HEK293T (cell line): ENCODE data around the gene FGFR2.

Experiments used
- BHLHE40 ChIP-seq: fragments of 450-650 bp; IDR thresholded peaks from 2 replicates; pipeline ENCODE4 v1.6.1; 2016; ENCODE audit warnings: mild to moderate bottlenecking, moderate library complexity, borderline replicate concordance
- CTBP1 ChIP-seq: fragments of 450-650 bp; IDR thresholded peaks from 2 replicates; pipeline ENCODE4 v1.6.1; 2016; ENCODE audit warnings: borderline replicate concordance
- ELF4 ChIP-seq: fragments of 450-650 bp; IDR thresholded peaks from 2 replicates; pipeline ENCODE4 v1.6.1; 2017; ENCODE audit warnings: antibody characterized with exemption
- FOXK2 ChIP-seq: fragments of 450-650 bp; IDR thresholded peaks from 2 replicates; pipeline ENCODE4 v1.6.1; 2016; ENCODE audit warnings: mild to moderate bottlenecking
- L3MBTL2 ChIP-seq: fragments of 450-650 bp; conservative IDR thresholded peaks from 2 replicates; pipeline ENCODE4 v1.6.1; 2016; ENCODE audit warnings: mild to moderate bottlenecking
- LEF1 ChIP-seq: fragments of 450-650 bp; IDR thresholded peaks from 2 replicates; pipeline ENCODE4 v1.6.1; 2017; ENCODE audit warnings: mild to moderate bottlenecking, borderline replicate concordance
- SP1 ChIP-seq: fragments of 450-650 bp; IDR thresholded peaks from 2 replicates; pipeline ENCODE4 v1.6.1; 2017
- SUZ12 ChIP-seq: fragments of 450-650 bp; IDR thresholded peaks from 2 replicates; pipeline ENCODE4 v1.6.1; 2016; ENCODE audit warnings: mild to moderate bottlenecking
- TARDBP ChIP-seq: fragments of 450-650 bp; IDR thresholded peaks from 2 replicates; pipeline ENCODE4 v1.6.1; 2016
- TF ChIP-seq, protein P1 (sequence below): fragments of 450-650 bp; IDR thresholded peaks from 2 replicates; pipeline ENCODE4 v1.6.1; 2016

DNA sequence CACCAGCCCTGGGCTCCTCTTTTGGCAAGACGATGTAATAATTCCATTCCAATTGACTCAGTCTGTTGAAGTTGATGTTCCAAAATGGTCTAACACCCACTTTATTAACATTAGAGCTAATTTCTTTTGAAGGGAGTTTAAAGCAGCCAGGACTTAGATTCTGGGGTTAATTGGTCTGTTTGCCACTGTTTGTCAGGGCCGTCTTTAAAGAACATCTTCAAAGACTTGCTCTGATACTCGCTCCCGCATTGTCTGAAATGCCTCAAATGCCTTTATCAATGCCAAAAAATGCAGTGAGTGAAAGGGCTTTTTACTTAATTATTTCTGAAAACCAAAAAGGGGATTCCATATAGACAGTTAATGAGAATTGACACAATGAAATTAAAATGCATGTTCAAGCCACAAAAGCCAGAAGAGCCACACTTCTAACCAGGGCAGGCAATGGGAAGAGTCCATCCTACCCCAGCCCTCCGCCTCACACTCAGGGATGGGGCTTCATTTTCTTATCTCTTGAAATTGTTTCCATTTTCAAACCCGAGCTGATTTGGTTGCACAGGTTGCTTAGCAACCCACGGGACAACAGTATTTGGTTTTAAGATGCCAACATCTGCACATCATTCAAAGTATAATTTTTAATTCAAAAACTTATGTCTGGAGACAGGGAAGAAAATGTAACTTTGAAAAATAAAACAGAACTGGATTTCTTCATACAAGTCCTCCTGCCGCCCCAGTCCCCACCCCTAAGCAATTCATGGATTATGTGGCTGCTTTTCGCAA is 163.0 kb downstream of the FGFR2 start:
- TF ChIP-seq LEF1 (no peak), SP1 (no peak), BHLHE40 (no peak), ELF4 (no peak), FOXK2 (no peak), SUZ12 (no peak), L3MBTL2 (no peak), CTBP1 (no peak), TARDBP (no peak)
- TF ChIP-seq, protein P1, sequence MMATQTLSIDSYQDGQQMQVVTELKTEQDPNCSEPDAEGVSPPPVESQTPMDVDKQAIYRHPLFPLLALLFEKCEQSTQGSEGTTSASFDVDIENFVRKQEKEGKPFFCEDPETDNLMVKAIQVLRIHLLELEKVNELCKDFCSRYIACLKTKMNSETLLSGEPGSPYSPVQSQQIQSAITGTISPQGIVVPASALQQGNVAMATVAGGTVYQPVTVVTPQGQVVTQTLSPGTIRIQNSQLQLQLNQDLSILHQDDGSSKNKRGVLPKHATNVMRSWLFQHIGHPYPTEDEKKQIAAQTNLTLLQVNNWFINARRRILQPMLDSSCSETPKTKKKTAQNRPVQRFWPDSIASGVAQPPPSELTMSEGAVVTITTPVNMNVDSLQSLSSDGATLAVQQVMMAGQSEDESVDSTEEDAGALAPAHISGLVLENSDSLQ: no peak
